A673 (cell line): Measurements from ENCODE around the gene LPP. TPM values are rescaled to one million over a fixed set of nuclear protein-coding genes. Genes with fewer than 3 reads are reported as not detected.

Source experiments
- BruUV-seq: library from RNA; stranded (reverse); fragments of 400-500 nt; replicated peaks from 2 replicates; lab custom pipeline; 2021; lab: Mats Ljungman, UMichigan
- CTCF ChIA-PET: fragments of 300-600 bp; sonication (Branson Sonifier 250); formaldehyde crosslinking; loops from one replicate; lab custom pipeline; 2022; ENCODE audit warnings: antibody characterized with exemption; lab: Charles Lee
- POLR2A ChIA-PET: fragments of 300-600 bp; sonication (Branson Sonifier 250); formaldehyde crosslinking; loops from one replicate; lab custom pipeline; 2022; ENCODE audit warnings: antibody characterized with exemption; ENCODE audit not compliant: low non-redundant PET; lab: Charles Lee
- DNase-seq: peaks from one replicate; pipeline ENCODE4 v3.0.0-alpha.2; 2015; ENCODE audit warnings: low spot score
- H3K27ac ChIP-seq: fragments of 200-600 bp; sonication (generic); 2 replicates; pipeline ENCODE4 v1.5.1; 2016; ENCODE audit warnings: mixed run types, low read depth, mild to moderate bottlenecking, mixed read lengths, antibody characterized with exemption, low read length; ENCODE audit not compliant: poor library complexity, severe bottlenecking
- H3K27me3 ChIP-seq: fragments of 200-600 bp; sonication (generic); replicated peaks from 2 replicates; pipeline ENCODE4 v1.6.1; 2017; ENCODE audit warnings: mixed run types, low read depth, mild to moderate bottlenecking, mixed read lengths, antibody characterized with exemption, low read length; ENCODE audit not compliant: insufficient read depth, poor library complexity
- H3K36me3 ChIP-seq: fragments of 200-600 bp; sonication (generic); 2 replicates; pipeline ENCODE4 v1.6.1; 2016; ENCODE audit warnings: mixed run types, mild to moderate bottlenecking, mixed read lengths, antibody characterized with exemption, low read length; ENCODE audit not compliant: insufficient read depth, poor library complexity, severe bottlenecking
- H3K4me1 ChIP-seq: fragments of 200-600 bp; sonication (generic); 2 replicates; pipeline ENCODE4 v1.6.1; 2017; ENCODE audit warnings: mixed run types, mild to moderate bottlenecking, mixed read lengths, antibody characterized with exemption, low read length; ENCODE audit not compliant: insufficient read depth, poor library complexity, severe bottlenecking
- H3K4me3 ChIP-seq: fragments of 200-600 bp; sonication (generic); 2 replicates; pipeline ENCODE4 v1.5.1; 2016; ENCODE audit warnings: low read depth, mixed run types, mild to moderate bottlenecking, mixed read lengths, low read length; ENCODE audit not compliant: poor library complexity, severe bottlenecking
- H3K9me3 ChIP-seq: fragments of 200-600 bp; sonication (generic); 2 replicates; pipeline ENCODE4 v1.6.1; 2016; ENCODE audit warnings: mixed run types, low read depth, mild to moderate bottlenecking, mixed read lengths, antibody characterized with exemption, low read length; ENCODE audit not compliant: poor library complexity, severe bottlenecking
- EZH2 ChIP-seq: fragments of 200-600 bp; sonication (generic); IDR thresholded peaks from 2 replicates; pipeline ENCODE4 v1.6.1; 2017; ENCODE audit warnings: borderline replicate concordance, low read depth, mild to moderate bottlenecking, mixed read lengths, antibody characterized with exemption, low read length; ENCODE audit not compliant: poor library complexity, severe bottlenecking
- intact Hi-C: fragments of 100-400 bp; cut with micrococcal nuclease; formaldehyde crosslinking; loops from one replicate; pipeline ENCODE4 v1.10.0; 2022; ENCODE audit not compliant: unreplicated experiment
- total RNA-seq: library from RNA; stranded (reverse); gene quantifications from 2 replicates; pipeline ENCODE4 v1.2.3, GENCODE V29; 2021
- TF ChIP-seq, protein P1 (sequence below): fragments of 300-800, 200-600 bp; sonication (generic); conservative IDR thresholded peaks from 2 replicates; pipeline ENCODE4 v1.5.1; 2017; ENCODE audit warnings: low read depth, mild to moderate bottlenecking, antibody characterized with exemption, low read length, moderate library complexity, mixed read lengths

Gene LPP
- total RNA-seq, 1 experiment from 2014 or later, result 39.7 TPM

DNA sequence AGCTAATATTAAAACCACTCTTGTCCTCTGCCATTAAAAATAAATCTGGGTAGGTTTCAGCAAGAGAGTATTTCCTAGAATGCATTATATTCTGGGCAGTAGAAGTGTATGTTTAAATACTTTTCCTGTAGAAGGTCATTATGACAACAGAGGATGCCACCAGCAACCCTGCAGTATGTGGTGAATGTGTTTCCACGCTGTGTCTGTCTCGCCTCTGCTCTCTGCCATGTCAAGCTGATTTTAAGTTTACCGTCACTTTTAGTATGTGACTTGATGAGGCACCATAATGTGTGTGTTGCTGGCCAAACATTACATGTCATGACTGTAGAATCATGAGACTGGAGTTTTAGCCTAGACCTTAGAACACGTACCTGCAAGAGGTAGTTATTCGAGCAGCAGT, 211.2 kb downstream of the LPP start:
- intact Hi-C loops, result loop anchor here (10.0 kb wide), 1 partner anchor 620 kb away; the partner anchor contains the start of gene BCL6
- Histone ChIP-seq H3K9me3 (no peaks in the 10 kb centered on the region), H3K27me3 (no peaks in the 10 kb centered on the region), H3K4me1 (peaks cover 8% of the 10 kb centered on the region), H3K36me3 (no peaks in the 10 kb centered on the region), H3K4me3 (no peak overlapping the region), H3K27ac (no peak overlapping the region)
- POLR2A ChIA-PET, result no interaction called here
- BruUV-seq, result no TSS peak
- CTCF ChIA-PET, result no interaction called here
- TF ChIP-seq, protein P1, sequence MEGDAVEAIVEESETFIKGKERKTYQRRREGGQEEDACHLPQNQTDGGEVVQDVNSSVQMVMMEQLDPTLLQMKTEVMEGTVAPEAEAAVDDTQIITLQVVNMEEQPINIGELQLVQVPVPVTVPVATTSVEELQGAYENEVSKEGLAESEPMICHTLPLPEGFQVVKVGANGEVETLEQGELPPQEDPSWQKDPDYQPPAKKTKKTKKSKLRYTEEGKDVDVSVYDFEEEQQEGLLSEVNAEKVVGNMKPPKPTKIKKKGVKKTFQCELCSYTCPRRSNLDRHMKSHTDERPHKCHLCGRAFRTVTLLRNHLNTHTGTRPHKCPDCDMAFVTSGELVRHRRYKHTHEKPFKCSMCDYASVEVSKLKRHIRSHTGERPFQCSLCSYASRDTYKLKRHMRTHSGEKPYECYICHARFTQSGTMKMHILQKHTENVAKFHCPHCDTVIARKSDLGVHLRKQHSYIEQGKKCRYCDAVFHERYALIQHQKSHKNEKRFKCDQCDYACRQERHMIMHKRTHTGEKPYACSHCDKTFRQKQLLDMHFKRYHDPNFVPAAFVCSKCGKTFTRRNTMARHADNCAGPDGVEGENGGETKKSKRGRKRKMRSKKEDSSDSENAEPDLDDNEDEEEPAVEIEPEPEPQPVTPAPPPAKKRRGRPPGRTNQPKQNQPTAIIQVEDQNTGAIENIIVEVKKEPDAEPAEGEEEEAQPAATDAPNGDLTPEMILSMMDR, result no peak
- TF ChIP-seq EZH2, result no peak
- no peak for DNase-seq

DNA sequence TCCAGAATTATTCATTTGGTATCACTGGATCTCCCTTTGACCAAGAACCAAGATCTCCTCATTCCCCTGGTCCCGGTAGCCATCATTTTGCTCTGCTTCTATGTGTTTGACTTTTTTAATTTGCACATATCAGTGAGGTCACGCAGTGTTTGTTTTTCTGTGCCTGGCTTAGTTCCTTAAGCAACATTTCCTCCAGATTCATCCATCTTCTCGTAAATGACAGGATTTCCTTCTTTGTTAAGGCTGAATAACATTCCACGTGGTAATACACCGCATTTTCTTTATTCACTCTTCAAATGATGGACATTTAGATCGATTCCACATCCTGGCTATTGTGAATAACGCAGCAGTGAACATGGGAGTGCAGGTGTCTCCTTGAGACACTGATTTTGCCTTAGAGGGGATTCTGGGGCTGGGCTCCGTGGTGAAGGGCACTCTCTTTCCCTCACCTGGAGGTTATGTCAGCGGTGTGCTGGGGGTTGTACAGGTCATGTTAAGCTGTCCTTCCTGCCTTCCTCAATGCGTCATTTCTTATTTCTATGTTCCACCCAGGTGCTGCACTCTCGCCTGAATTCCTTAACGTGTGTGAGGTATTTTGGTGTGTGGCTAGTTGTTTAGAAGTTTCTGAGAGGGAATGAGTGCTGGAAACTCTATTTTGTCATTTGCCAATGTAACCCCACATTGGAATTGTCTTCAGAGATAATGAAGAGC, 212.2 kb downstream of the LPP start:
- Histone ChIP-seq H3K4me1 (peaks cover 8% of the 10 kb centered on the region), H3K36me3 (no peaks in the 10 kb centered on the region), H3K4me3 (no peak overlapping the region), H3K9me3 (no peaks in the 10 kb centered on the region), H3K27ac (no peak overlapping the region), H3K27me3 (no peaks in the 10 kb centered on the region)
- no peak for DNase-seq
- no peak for TF ChIP-seq EZH2
- intact Hi-C loops, result loop anchor here (10.0 kb wide), 1 partner anchor 621 kb away; the partner anchor contains the start of gene BCL6
- ChIA-PET POLR2A (no interaction called here), CTCF (no interaction called here)
- no TSS peak for BruUV-seq

DNA sequence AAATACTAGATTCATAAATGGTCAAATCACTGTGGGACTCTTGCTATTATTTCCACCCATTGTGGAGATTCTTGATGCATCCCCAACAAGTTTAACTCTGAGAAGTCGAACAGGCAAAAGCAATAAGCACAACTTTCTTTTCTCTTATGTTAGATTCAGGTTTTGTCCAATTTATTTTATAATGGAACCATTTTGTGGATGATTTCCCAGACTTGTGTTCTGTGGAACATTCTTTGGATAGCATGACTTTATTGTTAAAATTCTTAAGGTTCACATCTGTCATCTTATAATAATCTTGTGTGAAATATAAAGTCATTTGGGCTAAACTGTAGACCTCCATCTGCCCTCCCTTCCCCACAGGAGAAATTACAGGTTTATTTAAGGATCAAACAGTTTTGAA, 213.7 kb downstream of the LPP start:
- Histone ChIP-seq H3K4me3 (no peak overlapping the region), H3K27me3 (no peaks in the 10 kb centered on the region), H3K9me3 (no peaks in the 10 kb centered on the region), H3K4me1 (peaks cover 4% of the 10 kb centered on the region), H3K27ac (no peak overlapping the region), H3K36me3 (no peaks in the 10 kb centered on the region)
- CTCF ChIA-PET, result no interaction called here
- no peak for DNase-seq
- TF ChIP-seq EZH2, result no peak
- TF ChIP-seq, protein P1, result no peak
- intact Hi-C loops, result loop anchor here (10.0 kb wide), 1 partner anchor 623 kb away; the partner anchor contains the start of gene BCL6
- POLR2A ChIA-PET, result no interaction called here
- BruUV-seq, result no TSS peak

DNA sequence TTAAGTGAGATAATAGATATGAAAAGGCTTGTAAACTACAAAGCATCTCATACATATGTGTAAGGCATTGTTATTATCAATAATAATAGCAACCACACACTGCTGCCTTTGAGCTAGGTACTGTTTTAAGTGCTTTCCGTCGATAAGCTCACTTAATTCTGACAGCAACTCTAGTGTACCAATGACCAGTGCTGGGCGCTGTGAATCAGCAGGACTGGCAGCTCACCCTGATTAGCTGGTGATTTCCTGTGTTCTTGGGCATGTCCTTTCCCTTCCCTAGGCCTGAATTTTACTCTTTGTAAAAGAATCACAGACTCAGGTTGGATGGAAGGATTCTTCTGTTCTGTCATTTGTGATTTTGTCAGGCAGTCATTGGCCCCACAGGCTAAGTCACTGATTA, 215.6 kb downstream of the LPP start:
- no peak overlapping the region for H3K27ac ChIP-seq
- intact Hi-C loops, result loop anchor here (10.0 kb wide), 1 partner anchor 625 kb away; the partner anchor contains the start of gene BCL6
- no peaks in the 10 kb centered on the region for H3K9me3 ChIP-seq
- BruUV-seq, result no TSS peak
- H3K4me1 ChIP-seq, result peaks cover 4% of the 10 kb centered on the region
- POLR2A ChIA-PET, result interaction anchor here (0.6 to 0.7 kb wide), 2 partner anchors 71 to 204 kb away, joined by 3 read pairs; no protein-coding TSS in a partner anchor
- CTCF ChIA-PET, result no interaction called here
- DNase-seq, result no peak
- H3K27me3 ChIP-seq, result no peaks in the 10 kb centered on the region
- no peak for TF ChIP-seq EZH2
- TF ChIP-seq, protein P1, result no peak
- H3K36me3 ChIP-seq, result no peaks in the 10 kb centered on the region
- no peak overlapping the region for H3K4me3 ChIP-seq
